Measurements from ENCODE around the gene EVI2B.
"Not testable (repeated sequence)": the region's sequence is repeated elsewhere in the genome, so short reads cannot be mapped to it uniquely, and the experiment has no call there.

The EVI2B gene

GRCh38 chr17:31272803-31273202 lies 41.1 kb downstream of the EVI2B start:
- DNase-seq (ENCODE audit: insufficient read length, low spot score): no peak
- no peak for FAIRE-seq

GRCh38 chr17:31272236-31272635 lies 41.6 kb downstream of the EVI2B start:
- DNase-seq (ENCODE audit: insufficient read length, low spot score) (no peak), FAIRE-seq (no peak)

DNA sequence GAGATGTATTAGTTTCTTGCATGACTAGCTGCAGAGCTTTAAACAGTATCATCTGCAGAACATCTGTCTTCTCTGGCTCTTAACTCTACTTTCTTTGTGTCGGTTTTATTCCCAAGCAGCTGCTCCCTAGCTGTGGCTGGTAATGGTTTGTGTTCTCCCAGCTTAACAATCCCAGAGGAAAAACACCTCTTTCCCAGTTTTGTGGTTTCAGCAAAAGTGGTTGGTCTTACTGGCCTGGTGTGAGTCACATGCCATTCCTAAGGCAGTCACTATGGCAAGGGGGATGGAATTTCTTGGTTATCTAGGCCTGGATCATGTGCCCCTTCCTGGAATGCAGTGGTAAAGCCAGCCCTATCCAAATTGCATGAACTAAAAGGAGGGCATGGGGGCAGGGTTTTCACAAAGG lies 44.3 kb downstream of the EVI2B start:
- peak; percentile 88 for DNase-seq (ENCODE audit: insufficient read length, low spot score)
- peak; percentile 99 for FAIRE-seq

GRCh38 chr17:31269036-31269577 lies 44.7 kb downstream of the EVI2B start:
- no peak for DNase-seq (ENCODE audit: insufficient read length, low spot score)
- peak; percentile 9 for FAIRE-seq

GRCh38 chr17:31266042-31266441 lies 47.8 kb downstream of the EVI2B start:
- FAIRE-seq (no peak), DNase-seq (ENCODE audit: insufficient read length, low spot score) (no peak)

DNA sequence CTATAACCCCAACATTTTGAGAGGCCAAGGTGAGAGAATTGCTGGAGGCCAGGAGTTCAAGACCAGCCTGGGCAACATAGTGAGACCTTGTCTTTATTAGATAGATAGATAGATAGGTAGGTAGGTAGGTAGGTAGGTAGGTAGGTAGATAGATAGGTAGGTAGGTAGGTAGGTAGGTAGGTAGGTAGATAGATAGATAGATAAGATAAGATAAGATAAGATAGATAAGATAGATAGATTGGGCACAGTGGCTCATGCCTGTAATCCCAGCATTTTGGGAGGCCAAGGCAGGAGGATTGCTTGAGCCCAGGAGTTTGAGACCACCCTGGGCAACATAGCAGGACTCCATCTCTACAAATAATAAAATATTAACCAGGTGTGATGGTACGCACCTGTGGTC lies 50.9 kb downstream of the EVI2B start:
- not testable (repeated sequence) for DNase-seq (ENCODE audit: insufficient read length, low spot score); FAIRE-seq

- DNase-seq (ENCODE audit: insufficient read length, low spot score) (no peak), FAIRE-seq (no peak)
Measured at GRCh38 chr17:31261601-31262000, 52.3 kb downstream of the EVI2B start.

GRCh38 chr17:31260151-31260550 lies 53.7 kb downstream of the EVI2B start:
- DNase-seq (ENCODE audit: insufficient read length, low spot score) (no peak), FAIRE-seq (no peak)

GRCh38 chr17:31256936-31257335 lies 56.9 kb downstream of the EVI2B start:
- DNase-seq (ENCODE audit: insufficient read length, low spot score) (peak; percentile 32), FAIRE-seq (no peak)

- FAIRE-seq: no peak
- DNase-seq (ENCODE audit: insufficient read length, low spot score): no peak
Measured at GRCh38 chr17:31254654-31255053, 59.2 kb downstream of the EVI2B start.
